H9 (cell line): ENCODE results near the gene CTPS1. TPM values are rescaled to one million over a fixed set of nuclear protein-coding genes. Genes with fewer than 3 reads are reported as not detected.

ENCODE experiments used
- DNase-seq: peaks from one replicate; pipeline ENCODE4 v3.0.0-alpha.2; 2017
- H2AFZ ChIP-seq: one replicate; pipeline ENCODE4 v1.6.1; 2013; ENCODE audit warnings: mild to moderate bottlenecking, low read length, control low read depth, moderate library complexity
- H2AK5ac ChIP-seq: 2 replicates; pipeline ENCODE4 v1.6.1; 2013; ENCODE audit warnings: low read length, control low read depth, mixed read lengths; ENCODE audit not compliant: insufficient read length
- H2BK120ac ChIP-seq: one replicate; pipeline ENCODE4 v1.6.1; 2013; ENCODE audit warnings: low read depth, mild to moderate bottlenecking, low read length, control low read depth, inconsistent platforms; ENCODE audit not compliant: poor library complexity, severe bottlenecking
- H2BK12ac ChIP-seq: 2 replicates; pipeline ENCODE4 v1.6.1; 2013; ENCODE audit warnings: low read length, control low read depth, mixed read lengths, low read depth; ENCODE audit not compliant: insufficient read length
- H2BK15ac ChIP-seq: 2 replicates; pipeline ENCODE4 v1.6.1; 2013; ENCODE audit warnings: low read depth, low read length, control low read depth
- H2BK20ac ChIP-seq: one replicate; pipeline ENCODE4 v1.6.1; 2013; ENCODE audit warnings: low read depth, mild to moderate bottlenecking, low read length, control low read depth, inconsistent platforms; ENCODE audit not compliant: poor library complexity, severe bottlenecking
- H2BK5ac ChIP-seq: 2 replicates; pipeline ENCODE4 v1.6.1; 2013; ENCODE audit warnings: low read length, control low read depth, mixed read lengths; ENCODE audit not compliant: insufficient read length
- H3K14ac ChIP-seq: 2 replicates; pipeline ENCODE4 v1.6.1; 2013; ENCODE audit warnings: low read length, control low read depth; ENCODE audit not compliant: insufficient read depth
- H3K18ac ChIP-seq: 2 replicates; pipeline ENCODE4 v1.6.1; 2013; ENCODE audit warnings: low read depth, mild to moderate bottlenecking, mixed read lengths, low read length, control low read depth; ENCODE audit not compliant: insufficient read length
- H3K23ac ChIP-seq: 2 replicates; pipeline ENCODE4 v1.6.1; 2013; ENCODE audit warnings: low read length, control low read depth, mixed read lengths, low read depth; ENCODE audit not compliant: insufficient read length
- H3K23me2 ChIP-seq: 2 replicates; pipeline ENCODE4 v1.6.1; 2013; ENCODE audit warnings: low read depth, mild to moderate bottlenecking, mixed read lengths, low read length, control low read depth; ENCODE audit not compliant: insufficient read length, poor library complexity, severe bottlenecking
- H3K27ac ChIP-seq: 2 replicates; pipeline ENCODE4 v1.5.1; 2013; ENCODE audit warnings: low read length, control low read depth, mixed read lengths, low read depth; ENCODE audit not compliant: insufficient read length
- H3K27me3 ChIP-seq: 2 replicates; pipeline ENCODE4 v1.6.1; 2013; ENCODE audit warnings: low read length, control low read depth, inconsistent platforms; ENCODE audit not compliant: insufficient read depth
- H3K4ac ChIP-seq: 2 replicates; pipeline ENCODE4 v1.6.1; 2013; ENCODE audit warnings: low read depth, mild to moderate bottlenecking, control low read depth, inconsistent platforms, low read length, moderate library complexity
- H3K4me1 ChIP-seq: 2 replicates; pipeline ENCODE4 v1.6.1; 2013; ENCODE audit warnings: low read length, control low read depth, inconsistent platforms; ENCODE audit not compliant: insufficient read depth
- H3K4me2 ChIP-seq: 2 replicates; pipeline ENCODE4 v1.6.1; 2013; ENCODE audit warnings: low read length, control low read depth, mixed read lengths; ENCODE audit not compliant: insufficient read length, insufficient read depth
- H3K56ac ChIP-seq: 2 replicates; pipeline ENCODE4 v1.6.1; 2013; ENCODE audit warnings: low read depth, mild to moderate bottlenecking, mixed read lengths, low read length, control low read depth; ENCODE audit not compliant: insufficient read length
- H3K79me1 ChIP-seq: 2 replicates; pipeline ENCODE4 v1.6.1; 2013; ENCODE audit warnings: low read depth, mild to moderate bottlenecking, moderate library complexity, low read length, control low read depth, inconsistent platforms; ENCODE audit not compliant: insufficient read depth, poor library complexity, severe bottlenecking
- H3K79me2 ChIP-seq: 2 replicates; pipeline ENCODE4 v1.6.1; 2013; ENCODE audit warnings: low read length, control low read depth, inconsistent platforms; ENCODE audit not compliant: insufficient read depth
- H3K9ac ChIP-seq: 2 replicates; pipeline ENCODE4 v1.6.1; 2013; ENCODE audit warnings: low read length, control low read depth, mixed read lengths; ENCODE audit not compliant: insufficient read length; ENCODE audit errors: extremely low read depth
- H3K9me3 ChIP-seq: one replicate; pipeline ENCODE4 v1.6.1; 2013; ENCODE audit warnings: low read depth, low read length, inconsistent platforms; ENCODE audit not compliant: control insufficient read depth
- H3T11ph ChIP-seq: one replicate; pipeline ENCODE4 v1.6.1; 2013; ENCODE audit warnings: mild to moderate bottlenecking, low read length, control low read depth, inconsistent platforms
- H4K20me1 ChIP-seq: one replicate; pipeline ENCODE4 v1.6.1; 2013; ENCODE audit not compliant: control insufficient read depth, insufficient read length, insufficient read depth
- H4K5ac ChIP-seq: 2 replicates; pipeline ENCODE4 v1.6.1; 2013; ENCODE audit warnings: low read depth, mild to moderate bottlenecking, mixed read lengths, low read length, control low read depth; ENCODE audit not compliant: insufficient read length
- H4K8ac ChIP-seq: replicated peaks from 2 replicates; pipeline ENCODE4 v1.6.1; 2013; ENCODE audit warnings: low read length, control low read depth, mixed read lengths, low read depth; ENCODE audit not compliant: insufficient read length
- H4K91ac ChIP-seq: 2 replicates; pipeline ENCODE4 v1.6.1; 2013; ENCODE audit warnings: low read depth, mild to moderate bottlenecking, moderate library complexity, mixed read lengths, low read length, control low read depth; ENCODE audit not compliant: insufficient read length
- H3K27ac Mint-ChIP-seq, 3 experiments: 2 replicates in 2 of 3; 3 replicates in 1 of 3; pipeline ENCODE4 v1.8.0; 2020 to 2021; ENCODE audit warnings: mixed read lengths in 3 of 3, mild to moderate bottlenecking in 1 of 3, moderate library complexity in 1 of 3
- H3K27me3 Mint-ChIP-seq: 2 replicates; pipeline ENCODE4 v1.8.0; 2021; ENCODE audit warnings: low read depth, mild to moderate bottlenecking, moderate library complexity, mixed read lengths
- H3K36me3 Mint-ChIP-seq, 3 experiments: 2 replicates in 2 of 3; 3 replicates in 1 of 3; pipeline ENCODE4 v1.8.0; 2020 to 2021; ENCODE audit warnings: low read depth in 3 of 3, mixed read lengths in 3 of 3; ENCODE audit not compliant: insufficient read depth in 1 of 3
- H3K4me1 Mint-ChIP-seq, 2 experiments: 2 replicates each; pipeline ENCODE4 v1.8.0; 2020; ENCODE audit warnings: mixed read lengths in 2 of 2
- H3K4me3 Mint-ChIP-seq, 2 experiments: 2 replicates in 1 of 2; 3 replicates in 1 of 2; pipeline ENCODE4 v1.8.0; 2020 to 2021; ENCODE audit warnings: mild to moderate bottlenecking in 2 of 2, mixed read lengths in 2 of 2, moderate library complexity in 1 of 2
- H3K9me3 Mint-ChIP-seq, 2 experiments: 2 replicates in 1 of 2; 3 replicates in 1 of 2; pipeline ENCODE4 v1.8.0; 2020; ENCODE audit warnings: mild to moderate bottlenecking in 2 of 2, mixed read lengths in 2 of 2, moderate library complexity in 1 of 2
- CTCF ChIP-seq: fragments of 200-600 bp; sonication (generic); conservative IDR thresholded peaks from 3 replicates; pipeline ENCODE4 v1.8.0; 2021; ENCODE audit warnings: antibody characterized with exemption, mild to moderate bottlenecking
- WGBS: extraction: QIAGEN DNeasy Blood & Tissue Kit; methylation state at CpG from one replicate; pipeline ENCODE4 v1.1.7; 2013; ENCODE audit warnings: missing lambda C conversion rate, low lambda C conversion rate, mixed read lengths; ENCODE audit not compliant: insufficient read length; ENCODE audit errors: extremely low coverage; 5-methylcytosine and 5-hydroxymethylcytosine counted together
- total RNA-seq: library from RNA; stranded (reverse); gene quantifications from 2 replicates; pipeline ENCODE4 v1.2.1, GENCODE V29; 2021

Gene CTPS1
- total RNA-seq, 1 experiment from 2014 or later = 105 TPM

GRCh38 chr1:40931601-40932000 lies 47.9 kb upstream of the CTPS1 start:
- Histone ChIP-seq H3K56ac (no peak overlapping the region), H3K79me2 (no peaks in the 10 kb centered on the region; the same call in 1 of the 2 replicates), H2BK12ac (no peak overlapping the region), H4K20me1 (no peaks in the 10 kb centered on the region), H2BK15ac (no peak overlapping the region), H2BK20ac (no peak overlapping the region), H3K4ac (no peak overlapping the region), H2BK120ac (no peak overlapping the region), H4K91ac (no peak overlapping the region), H3K18ac (no peak overlapping the region), H3K27me3 (no peaks in the 10 kb centered on the region), H4K8ac (no peak overlapping the region), H3K14ac (no peak overlapping the region), H2BK5ac (no peak overlapping the region), H3K23ac (no peak overlapping the region), H4K5ac (no peak overlapping the region), H3K4me2 (no peak overlapping the region), H3K9ac (no peak overlapping the region), H3K4me1 (peaks cover 7% of the 10 kb centered on the region; the same call in 1 of the 2 replicates), H3K23me2 (no peaks in the 10 kb centered on the region), H3K27ac (no peak overlapping the region), H3T11ph (no peak overlapping the region), H2AFZ (no peak overlapping the region), H3K9me3 (no peaks in the 10 kb centered on the region), H3K79me1 (no peaks in the 10 kb centered on the region), H2AK5ac (no peak overlapping the region)
- no peak for DNase-seq
- TF ChIP-seq CTCF = no peak
- Mint-ChIP-seq H3K36me3 (no peaks in the 10 kb centered on the region), H3K27ac (no peak overlapping the region; a peak in 1 of 7 replicates), H3K4me3 (no peak overlapping the region; a peak in 1 of 5 replicates), H3K4me1 (peaks cover 16 to 24% of the 10 kb centered on the region in 2 experiments), H3K27me3 (no peaks in the 10 kb centered on the region; the same call in 1 of the 2 replicates), H3K9me3 (peaks cover 0 to 2% of the 10 kb centered on the region in 2 experiments; a peak in 2 of 5 replicates)
- no CpG with 5 or more reads among the region's 5 CpGs for WGBS
